AG10803 (cell line): ENCODE measurements around the gene HELQ.

Source experiments
- DNase-seq: peaks from one replicate; pipeline ENCODE4 v3.0.0; 2010; ENCODE audit warnings: low read depth
- H3K4me3 ChIP-seq: 2 replicates; pipeline ENCODE4 v1.5.1; 2011; ENCODE audit warnings: mild to moderate bottlenecking, low read length, control low read depth
- TF ChIP-seq, protein P1 (sequence below): conservative IDR thresholded peaks from 2 replicates; pipeline ENCODE4 v1.5.1; 2011; ENCODE audit warnings: mild to moderate bottlenecking, low read length, control low read depth, inconsistent platforms

The HELQ gene

DNA sequence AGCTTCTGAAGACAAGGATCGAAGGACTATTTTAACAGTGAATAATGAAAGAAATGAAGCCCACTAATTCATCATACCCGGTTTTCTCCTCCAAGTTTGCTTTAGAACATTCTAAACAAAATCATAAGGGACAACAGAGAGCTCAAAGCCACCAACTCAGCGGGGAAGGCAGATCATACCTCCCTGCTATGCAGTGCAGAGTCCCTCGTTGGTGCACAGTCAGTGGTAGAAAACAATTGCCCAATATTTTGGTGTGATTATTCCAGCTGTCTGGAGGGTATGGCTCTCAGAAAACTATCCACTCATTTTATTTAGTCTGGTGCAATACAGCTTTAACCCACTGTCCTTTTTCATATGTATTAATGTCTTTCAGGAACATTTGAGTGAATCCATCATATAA lies 61.7 kb downstream of the HELQ start:
- no peak for DNase-seq
- H3K4me3 ChIP-seq = no peak overlapping the region
- TF ChIP-seq, protein P1, sequence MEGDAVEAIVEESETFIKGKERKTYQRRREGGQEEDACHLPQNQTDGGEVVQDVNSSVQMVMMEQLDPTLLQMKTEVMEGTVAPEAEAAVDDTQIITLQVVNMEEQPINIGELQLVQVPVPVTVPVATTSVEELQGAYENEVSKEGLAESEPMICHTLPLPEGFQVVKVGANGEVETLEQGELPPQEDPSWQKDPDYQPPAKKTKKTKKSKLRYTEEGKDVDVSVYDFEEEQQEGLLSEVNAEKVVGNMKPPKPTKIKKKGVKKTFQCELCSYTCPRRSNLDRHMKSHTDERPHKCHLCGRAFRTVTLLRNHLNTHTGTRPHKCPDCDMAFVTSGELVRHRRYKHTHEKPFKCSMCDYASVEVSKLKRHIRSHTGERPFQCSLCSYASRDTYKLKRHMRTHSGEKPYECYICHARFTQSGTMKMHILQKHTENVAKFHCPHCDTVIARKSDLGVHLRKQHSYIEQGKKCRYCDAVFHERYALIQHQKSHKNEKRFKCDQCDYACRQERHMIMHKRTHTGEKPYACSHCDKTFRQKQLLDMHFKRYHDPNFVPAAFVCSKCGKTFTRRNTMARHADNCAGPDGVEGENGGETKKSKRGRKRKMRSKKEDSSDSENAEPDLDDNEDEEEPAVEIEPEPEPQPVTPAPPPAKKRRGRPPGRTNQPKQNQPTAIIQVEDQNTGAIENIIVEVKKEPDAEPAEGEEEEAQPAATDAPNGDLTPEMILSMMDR = no peak

DNA sequence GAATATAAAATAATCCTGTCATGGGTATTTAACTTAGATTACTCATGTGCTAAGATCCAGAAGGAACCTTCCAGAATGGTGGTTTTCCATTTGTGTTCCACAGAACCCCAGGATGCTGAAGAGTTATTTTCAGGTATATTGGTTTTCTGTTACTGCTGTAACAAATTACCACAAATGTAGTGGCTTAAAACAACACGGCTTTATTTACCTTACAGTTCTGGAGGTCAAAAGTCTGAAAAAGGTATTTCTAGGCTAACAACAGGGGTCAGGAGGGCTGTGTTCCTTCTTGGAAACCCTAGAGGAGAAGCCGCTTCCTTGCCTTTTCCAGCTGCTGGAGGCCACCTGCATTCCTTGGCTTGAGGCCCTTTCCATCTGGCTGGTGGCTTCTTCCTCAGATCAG lies 63.1 kb downstream of the HELQ start:
- TF ChIP-seq, protein P1 = no peak
- no peak for DNase-seq

DNA sequence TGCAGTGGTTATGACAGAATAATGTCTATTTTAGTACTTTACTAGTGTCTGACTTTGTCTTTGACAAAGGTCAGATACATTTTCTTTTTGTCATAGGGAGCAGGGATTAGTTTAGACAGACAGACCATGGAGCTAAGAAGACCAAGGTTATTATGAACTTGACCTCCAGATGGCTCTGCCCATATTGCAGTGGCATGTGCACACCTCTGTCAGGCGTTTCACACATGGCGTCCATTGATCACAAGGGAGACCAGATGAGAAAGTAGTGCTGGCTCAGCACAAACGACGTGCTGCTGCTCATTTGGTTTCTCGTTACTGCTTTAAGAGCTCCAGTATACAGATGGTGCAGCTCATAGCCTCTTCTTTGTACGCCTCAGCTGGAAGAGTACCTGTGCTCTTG lies 64.7 kb downstream of the HELQ start:
- no peak for DNase-seq
- TF ChIP-seq, protein P1 = no peak

More for the DNA sequence above, 63.1 kb downstream of the HELQ start:
- H3K4me3 ChIP-seq = no peak overlapping the region

DNA sequence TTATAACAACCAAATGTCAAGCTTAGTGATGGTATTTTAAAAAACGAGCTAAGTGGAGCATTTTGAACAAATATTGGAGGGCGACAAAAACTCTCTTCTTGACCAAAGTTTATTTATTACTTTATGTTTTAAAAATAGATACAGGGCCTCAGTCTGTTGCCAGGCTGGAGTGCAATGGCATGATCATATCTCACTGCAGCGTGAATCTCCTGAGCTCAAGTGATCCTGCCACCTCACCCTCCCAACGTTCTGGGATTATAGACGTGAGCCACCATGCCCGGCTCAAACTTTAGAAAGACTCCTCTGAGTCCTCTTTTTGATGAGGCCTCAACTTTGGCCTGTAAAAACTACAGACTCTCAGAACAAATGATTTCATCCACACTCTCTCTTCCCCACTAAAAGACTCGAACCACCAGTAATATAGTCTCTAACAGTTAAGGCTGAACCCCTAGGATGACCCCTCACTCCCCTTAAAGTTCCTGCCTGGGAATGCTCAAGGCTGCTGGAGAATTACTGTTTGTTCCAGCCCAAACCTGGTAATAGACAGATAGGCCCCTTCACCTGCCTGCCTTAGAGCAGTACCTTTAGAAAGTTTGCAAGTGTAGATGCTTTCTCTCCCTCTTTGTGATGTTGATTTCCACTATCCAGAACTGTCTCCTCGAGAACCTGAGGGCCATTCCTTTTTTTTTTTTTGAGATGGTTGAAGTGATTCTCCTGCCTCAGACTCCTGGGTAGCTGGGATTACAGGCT lies 65.7 kb downstream of the HELQ start:
- TF ChIP-seq, protein P1 = no peak
- DNase-seq = no peak
- H3K4me3 ChIP-seq = no peak overlapping the region

More for the DNA sequence above, 64.7 kb downstream of the HELQ start:
- H3K4me3 ChIP-seq = no peak overlapping the region

DNA sequence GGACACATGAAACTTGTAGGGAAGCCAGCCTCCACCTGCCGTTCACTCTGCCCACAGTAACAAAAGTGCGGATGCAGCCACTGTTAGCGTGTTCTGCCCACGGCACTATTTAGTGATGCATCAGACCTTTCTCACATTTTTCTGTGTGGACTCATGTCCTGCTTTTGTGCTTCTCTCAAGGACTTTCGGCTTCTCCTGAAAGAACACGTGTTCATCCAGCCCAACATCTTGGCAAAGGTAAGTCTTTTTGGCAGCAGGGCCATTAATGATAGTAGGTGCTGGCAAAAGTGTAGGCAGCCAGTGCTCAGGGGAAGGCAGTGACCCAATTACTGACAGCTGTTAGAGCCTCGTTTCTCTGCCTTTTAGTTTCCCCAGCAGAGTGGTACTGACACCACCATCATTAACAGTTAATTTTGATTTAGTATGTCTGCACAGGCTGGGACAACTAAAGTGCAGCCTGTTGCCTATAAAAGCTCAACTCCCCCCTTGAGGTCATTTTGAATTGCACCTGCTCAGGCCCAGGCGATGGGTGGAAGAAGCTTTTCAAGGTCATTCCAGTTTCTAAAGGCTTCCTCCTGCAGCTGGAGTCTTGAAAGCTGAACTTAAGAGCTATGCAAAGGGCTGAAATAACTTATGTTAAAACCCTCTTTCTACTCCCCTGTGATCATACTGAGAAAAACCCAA lies 66.4 kb downstream of the HELQ start:
- TF ChIP-seq, protein P1 = no peak
- H3K4me3 ChIP-seq = no peak overlapping the region
- DNase-seq = no peak

DNA sequence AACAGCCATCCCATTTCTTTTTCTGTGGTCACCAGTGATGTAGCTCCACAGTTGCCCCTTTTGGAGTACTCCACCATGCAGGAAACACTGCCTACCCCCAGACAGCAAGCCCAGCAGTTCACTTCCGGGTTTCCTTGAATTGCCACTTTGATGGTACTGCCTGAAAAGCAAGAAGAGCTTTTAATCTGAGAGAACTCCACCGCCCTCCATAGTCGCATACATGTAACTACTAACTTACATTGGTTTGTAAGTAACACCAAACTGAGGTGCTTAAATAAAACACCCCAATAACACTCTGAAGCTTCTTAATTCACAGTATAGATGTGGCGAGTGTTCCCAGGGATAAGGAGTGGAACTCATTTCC lies 67.3 kb downstream of the HELQ start:
- no peak for DNase-seq
- TF ChIP-seq, protein P1 = no peak
- H3K4me3 ChIP-seq = no peak overlapping the region
